Measurements from ENCODE around the gene CABLES2. TPM values are rescaled to one million over a fixed set of nuclear protein-coding genes. Genes with fewer than 3 reads are reported as not detected.

Gene CABLES2
- total RNA-seq, 1 donor from 2014 or later: 0.43 TPM

- DNase-seq (ENCODE audit: low spot score in 2 of 2): no peak
- Histone ChIP-seq H3K36me3 (no peaks in the 10 kb centered on the region), H3K27ac (no peak overlapping the region), H3K9me3 (no peaks in the 10 kb centered on the region), H3K4me1 (no peaks in the 10 kb centered on the region), H3K4me3 (no peak overlapping the region), H3K27me3 (no peaks in the 10 kb centered on the region)
- intact Hi-C loops (cut with DNase I): no loop called here
- no peak for TF ChIP-seq CTCF (IDR thresholded peaks at IDR 0.05)
Measured at GRCh38 chr20:62418709-62419487, 11.8 kb upstream of the CABLES2 start.

DNA sequence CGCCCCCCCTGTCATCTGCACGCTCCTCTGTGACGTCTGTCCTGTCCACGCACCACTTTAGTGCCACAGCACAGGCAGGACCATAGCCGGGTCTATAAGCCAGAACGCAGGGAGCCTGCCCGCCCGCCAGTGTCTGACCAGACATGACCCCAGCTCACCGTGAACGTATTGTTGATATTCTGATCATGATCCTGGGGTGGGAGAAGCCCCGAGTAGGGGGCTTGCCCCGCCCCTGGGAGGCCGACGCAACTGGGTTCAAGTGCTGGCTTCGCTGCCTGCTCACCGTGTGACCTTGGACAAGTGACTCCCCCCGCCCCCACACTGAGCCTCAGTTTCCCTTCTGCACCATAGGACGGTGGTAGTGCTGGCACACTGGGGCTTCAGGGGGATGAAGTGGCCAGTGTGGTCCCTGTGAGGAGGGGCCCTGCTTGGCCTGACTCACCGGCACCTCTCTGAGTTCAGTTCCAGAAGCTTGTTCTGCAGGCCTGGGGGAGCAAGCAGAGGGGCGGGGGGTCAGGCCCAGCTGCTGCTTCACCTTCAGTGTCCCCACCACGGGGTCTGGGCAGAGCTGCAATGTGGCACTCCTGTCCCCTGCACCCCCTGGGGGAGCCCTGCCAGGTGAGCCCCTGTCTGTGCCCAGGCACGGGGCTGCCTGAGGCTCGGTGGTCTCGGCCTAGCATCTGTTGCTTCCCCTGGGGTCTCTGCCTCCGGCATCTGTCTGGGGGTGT, 11.1 kb upstream of the CABLES2 start:
- no peaks in the 10 kb centered on the region for H3K9me3 ChIP-seq
- intact Hi-C loops (cut with DNase I): no loop called here
- H3K4me3 ChIP-seq: no peak overlapping the region
- no peak for DNase-seq (ENCODE audit: low spot score in 2 of 2)
- no peak overlapping the region for H3K27ac ChIP-seq
- H3K27me3 ChIP-seq: no peaks in the 10 kb centered on the region
- TF ChIP-seq CTCF (IDR thresholded peaks at IDR 0.05): no peak
- H3K36me3 ChIP-seq: no peaks in the 10 kb centered on the region
- H3K4me1 ChIP-seq: no peaks in the 10 kb centered on the region

DNA sequence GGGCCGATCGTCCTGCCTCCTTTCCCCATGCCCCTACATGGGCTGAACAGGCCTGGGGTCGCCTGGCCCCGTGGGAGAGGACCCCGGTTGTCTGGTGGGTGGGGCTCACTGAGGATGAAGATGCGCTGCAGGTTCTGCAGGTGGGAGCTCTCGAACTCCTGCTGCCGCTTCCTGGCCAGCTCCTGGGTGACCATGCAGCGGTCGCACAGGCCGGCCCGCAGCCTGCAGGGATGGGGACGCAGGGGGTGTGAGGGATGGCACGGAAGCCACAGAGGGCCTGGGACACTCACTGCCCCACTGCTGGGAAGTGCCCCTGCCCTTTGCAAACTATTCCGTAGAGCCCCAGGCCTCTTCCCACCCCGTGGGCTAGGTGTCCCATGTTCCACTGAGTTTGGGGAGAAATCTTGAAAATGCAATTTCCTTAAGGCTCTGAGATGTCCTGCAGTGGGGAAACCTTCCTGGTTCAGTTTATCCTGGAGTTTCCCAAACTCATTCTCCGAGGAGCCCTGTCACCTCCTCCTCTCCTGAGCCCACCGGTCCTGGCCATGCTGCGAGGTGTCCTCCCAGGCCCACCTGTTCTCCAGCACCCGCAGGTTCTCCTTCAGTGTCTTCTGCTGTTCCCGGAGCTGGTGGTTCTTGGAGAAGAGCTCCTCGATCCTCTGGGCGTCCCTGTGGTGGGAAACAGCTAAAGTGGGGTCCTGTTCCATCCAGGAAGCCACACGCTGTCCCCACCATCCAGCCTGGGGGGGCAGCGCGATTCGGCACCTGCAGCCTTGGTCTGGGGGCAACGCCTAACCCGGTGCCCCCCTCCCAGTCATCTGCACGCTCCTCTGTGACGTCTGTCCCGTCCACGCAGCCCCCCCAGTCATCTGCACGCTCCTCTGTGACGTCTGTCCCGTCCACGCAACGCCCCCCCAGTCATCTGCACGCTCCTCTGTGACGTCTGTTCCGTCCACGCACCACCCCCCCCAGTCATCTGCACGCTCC, 9.9 kb upstream of the CABLES2 start:
- Histone ChIP-seq H3K9me3 (no peaks in the 10 kb centered on the region), H3K27ac (no peak overlapping the region), H3K4me3 (no peak overlapping the region), H3K27me3 (no peaks in the 10 kb centered on the region), H3K36me3 (no peaks in the 10 kb centered on the region), H3K4me1 (no peaks in the 10 kb centered on the region)
- intact Hi-C loops (cut with DNase I): no loop called here
- no peak for DNase-seq (ENCODE audit: low spot score in 2 of 2)
- no peak for TF ChIP-seq CTCF (IDR thresholded peaks at IDR 0.05)

- H3K4me3 ChIP-seq: no peak overlapping the region
- H3K27me3 ChIP-seq: no peaks in the 10 kb centered on the region
- no peaks in the 10 kb centered on the region for H3K9me3 ChIP-seq
- TF ChIP-seq CTCF (IDR thresholded peaks at IDR 0.05): no peak
- H3K36me3 ChIP-seq: no peaks in the 10 kb centered on the region
- no peak for DNase-seq (ENCODE audit: low spot score in 2 of 2)
- H3K27ac ChIP-seq: no peak overlapping the region
- no peaks in the 10 kb centered on the region for H3K4me1 ChIP-seq
- intact Hi-C loops (cut with DNase I): no loop called here
Measured at GRCh38 chr20:62415354-62416111, 8.4 kb upstream of the CABLES2 start.

Measured in ascending aorta (tissue), 2 donors.